GM12872 (cell line): Measurements from ENCODE around the gene TRIP10.

Experiments used
- CTCF ChIP-seq: IDR thresholded peaks from 3 replicates; pipeline ENCODE4 v1.5.1; 2011; ENCODE audit warnings: low read depth, mild to moderate bottlenecking, low read length, moderate library complexity; ENCODE audit not compliant: insufficient read depth

TRIP10 gene

GRCh38 chr19:6707658-6708018 is 31.8 kb upstream of the TRIP10 start:
- TF ChIP-seq CTCF: no peak

GRCh38 chr19:6708346-6708745 is 31.1 kb upstream of the TRIP10 start:
- TF ChIP-seq CTCF: no peak

- no peak for TF ChIP-seq CTCF
These were observed 29.9 kb upstream of the TRIP10 start for GRCh38 chr19:6709549-6709948.

- 0 out of 3 replicates have a peak, but pooled peaks have one; percentile 9 for TF ChIP-seq CTCF
These were observed 29.0 kb upstream of the TRIP10 start for GRCh38 chr19:6710273-6711077.

GRCh38 chr19:6711078-6711361 is 28.5 kb upstream of the TRIP10 start:
- TF ChIP-seq CTCF: no peak

- TF ChIP-seq CTCF: no peak
These were observed 27.9 kb upstream of the TRIP10 start for GRCh38 chr19:6711605-6712004.

GRCh38 chr19:6712231-6712630 is 27.2 kb upstream of the TRIP10 start:
- TF ChIP-seq CTCF: no peak
